Testis (tissue), 3 donors: ENCODE measurements around the gene AKAP6. TPM values are rescaled to one million over a fixed set of nuclear protein-coding genes. Genes with fewer than 3 reads are reported as not detected.
A peak's percentile ranks its signal among the peaks of the same experiment; 100 is the strongest.
"Not testable (repeated sequence)": the region's sequence is repeated elsewhere in the genome, so short reads cannot be mapped to it uniquely, and the experiment has no call there.

Experiments used
- DNase-seq: peaks from one replicate; pipeline ENCODE4 v3.0.0-alpha.2; 2019
- H3K27ac ChIP-seq, 2 donors: fragments of 200-600 bp; sonication (generic); one replicate each; pipeline ENCODE4 v1.5.1; 2019
- H3K27me3 ChIP-seq: fragments of 200-600 bp; sonication (generic); one replicate; pipeline ENCODE4 v1.5.1; 2019
- H3K36me3 ChIP-seq: fragments of 200-600 bp; sonication (generic); one replicate; pipeline ENCODE4 v1.5.1; 2017; ENCODE audit warnings: low read depth; ENCODE audit errors: missing control alignments
- H3K4me1 ChIP-seq: fragments of 200-600 bp; sonication (generic); one replicate; pipeline ENCODE4 v1.5.1; 2019
- H3K4me3 ChIP-seq, 2 donors: fragments of 200-600 bp; sonication (generic); one replicate each; pipeline ENCODE4 v1.5.1; 2017 to 2019
- H3K9me3 ChIP-seq: fragments of 200-600 bp; sonication (generic); one replicate; pipeline ENCODE4 v1.5.1; 2017
- POLR2A ChIP-seq: fragments of 450-650 bp; IDR thresholded peaks from one replicate; pipeline ENCODE4 v1.6.1; 2017; ENCODE audit warnings: antibody characterized with exemption, mild to moderate bottlenecking, moderate library complexity
- WGBS, 2 donors: methylation state at CpG; one replicate each; pipeline ENCODE4 v1.1.5; 2018; 5-methylcytosine and 5-hydroxymethylcytosine counted together
- intact Hi-C: fragments of 100-400 bp; cut with DNase I; formaldehyde crosslinking; loops from one replicate; pipeline ENCODE4 v1.15.1; 2023; ENCODE audit warnings: low total_unique reads
- polyA plus RNA-seq: library from polyadenylated mRNA; stranded (reverse); fragments of 350-450 nt; fragmentation: Illumina TruSeq; extraction: RNeasy Lipid Tissue Mini Kit (QIAGEN cat#74804); gene quantifications from one replicate; pipeline ENCODE4 v1.2.3, GENCODE V29; 2014; ENCODE audit warnings: low read depth, low replicate concordance; ENCODE audit not compliant: insufficient read depth
- total RNA-seq, 2 donors: library from RNA; depleted of rRNA; stranded (reverse); fragments of >200 nt; gene quantifications; one replicate each; pipeline ENCODE4 v1.2.3, GENCODE V29; 2016
- TF ChIP-seq, protein P1 (sequence below), 3 experiments: fragments of 450-650 bp in 2 of 3; fragments of 200-600 bp in 1 of 3; sonication (generic) in 1 of 3; IDR thresholded peaks; one replicate each; pipeline ENCODE4 v1.5.1; 2016 to 2019; ENCODE audit warnings: antibody characterized with exemption in 3 of 3, mild to moderate bottlenecking in 2 of 3, moderate library complexity in 1 of 3

AKAP6 gene
- total and polyA plus RNA-seq, 3 donors from 2014 or later = 26.6 to 30.9 (median 30.9) TPM

DNA sequence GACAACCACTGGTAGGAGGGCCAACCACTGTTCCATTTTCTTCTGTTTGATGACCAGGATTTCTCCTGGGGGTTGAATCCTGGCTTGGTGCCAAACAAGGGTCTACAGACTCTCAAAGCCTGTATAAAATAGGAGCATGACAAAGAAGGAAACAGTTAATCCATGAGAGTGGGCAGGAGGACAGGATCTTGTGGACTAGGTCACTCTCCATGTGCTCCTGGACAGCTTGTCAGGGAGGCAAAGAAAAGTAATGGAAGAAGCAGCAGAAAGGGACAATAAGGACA lies 243.7 kb downstream of the AKAP6 start:
- no peak for DNase-seq
- intact Hi-C loops = no loop called here

DNA sequence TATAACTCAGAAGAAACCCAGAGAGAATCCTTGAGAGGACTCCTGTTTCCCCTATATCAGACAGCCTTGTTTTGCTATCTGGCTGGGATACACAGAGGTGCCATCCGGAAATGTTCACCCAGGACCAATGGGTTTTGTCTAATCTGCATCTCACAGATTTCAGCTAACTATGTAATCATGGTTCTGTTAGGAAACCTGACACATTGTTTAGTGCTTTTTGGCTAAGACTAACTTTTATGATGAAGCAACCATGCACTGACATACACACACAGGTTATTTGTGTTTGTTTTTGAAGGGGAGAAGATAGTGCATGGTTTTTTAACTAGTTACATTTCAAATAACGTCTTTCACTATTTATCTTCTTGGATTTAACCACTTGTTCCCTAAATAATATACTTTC lies 245.2 kb downstream of the AKAP6 start:
- Histone ChIP-seq H3K36me3 (no peaks in the 10 kb centered on the region), H3K27me3 (no peaks in the 10 kb centered on the region), H3K9me3 (no peaks in the 10 kb centered on the region), H3K27ac (no peak overlapping the region), H3K4me3 (no peak overlapping the region), H3K4me1 (no peaks in the 10 kb centered on the region)
- no peak for DNase-seq
- TF ChIP-seq, protein P1, sequence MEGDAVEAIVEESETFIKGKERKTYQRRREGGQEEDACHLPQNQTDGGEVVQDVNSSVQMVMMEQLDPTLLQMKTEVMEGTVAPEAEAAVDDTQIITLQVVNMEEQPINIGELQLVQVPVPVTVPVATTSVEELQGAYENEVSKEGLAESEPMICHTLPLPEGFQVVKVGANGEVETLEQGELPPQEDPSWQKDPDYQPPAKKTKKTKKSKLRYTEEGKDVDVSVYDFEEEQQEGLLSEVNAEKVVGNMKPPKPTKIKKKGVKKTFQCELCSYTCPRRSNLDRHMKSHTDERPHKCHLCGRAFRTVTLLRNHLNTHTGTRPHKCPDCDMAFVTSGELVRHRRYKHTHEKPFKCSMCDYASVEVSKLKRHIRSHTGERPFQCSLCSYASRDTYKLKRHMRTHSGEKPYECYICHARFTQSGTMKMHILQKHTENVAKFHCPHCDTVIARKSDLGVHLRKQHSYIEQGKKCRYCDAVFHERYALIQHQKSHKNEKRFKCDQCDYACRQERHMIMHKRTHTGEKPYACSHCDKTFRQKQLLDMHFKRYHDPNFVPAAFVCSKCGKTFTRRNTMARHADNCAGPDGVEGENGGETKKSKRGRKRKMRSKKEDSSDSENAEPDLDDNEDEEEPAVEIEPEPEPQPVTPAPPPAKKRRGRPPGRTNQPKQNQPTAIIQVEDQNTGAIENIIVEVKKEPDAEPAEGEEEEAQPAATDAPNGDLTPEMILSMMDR (IDR thresholded peaks at IDR 0.05) = no peak
- TF ChIP-seq POLR2A = no peak
- WGBS, 2 donors = 54 to 78% methylated on average over 2 of the region's 2 CpGs
- intact Hi-C loops = no loop called here

More for the DNA sequence above, 243.7 kb downstream of the AKAP6 start:
- Histone ChIP-seq H3K27me3 (no peaks in the 10 kb centered on the region), H3K36me3 (no peaks in the 10 kb centered on the region), H3K9me3 (no peaks in the 10 kb centered on the region), H3K4me1 (no peaks in the 10 kb centered on the region), H3K27ac (no peak overlapping the region), H3K4me3 (no peak overlapping the region)
- TF ChIP-seq POLR2A = no peak
- TF ChIP-seq, protein P1 (IDR thresholded peaks at IDR 0.05) = no peak

DNA sequence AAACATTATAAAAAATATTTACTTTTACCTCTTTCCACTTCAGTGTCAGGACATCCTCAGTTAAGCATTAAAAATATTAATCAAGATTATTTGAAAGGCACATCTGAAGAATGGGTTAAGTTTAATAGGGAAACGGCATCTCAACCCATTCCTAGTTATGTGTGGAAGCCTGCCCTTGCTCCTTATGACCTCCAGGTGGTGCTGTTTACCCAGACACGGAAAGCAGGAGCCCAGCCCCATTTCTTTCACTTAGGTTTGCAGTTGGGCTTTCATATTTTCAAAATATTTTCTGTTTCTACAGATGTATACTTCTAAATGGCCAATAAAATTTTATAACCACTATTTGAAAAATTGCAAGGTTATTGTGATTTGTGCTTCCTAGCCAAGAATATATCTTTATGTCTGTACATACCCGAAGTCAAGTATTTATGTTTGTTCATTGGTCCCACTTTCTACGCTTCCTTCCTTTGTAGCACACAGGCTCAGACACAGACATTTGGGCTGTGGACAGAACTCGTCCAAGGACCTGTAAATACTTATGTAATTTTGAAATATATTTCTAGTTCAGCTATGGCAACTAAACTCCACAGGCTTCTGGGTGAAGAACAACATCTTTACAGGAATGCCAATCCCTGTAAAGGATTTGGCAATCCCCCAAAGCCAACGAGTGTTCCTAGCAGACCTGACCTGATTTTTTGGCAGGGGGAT lies 247.1 kb downstream of the AKAP6 start:
- Histone ChIP-seq H3K4me1 (no peaks in the 10 kb centered on the region), H3K4me3 (no peak overlapping the region), H3K36me3 (no peaks in the 10 kb centered on the region), H3K27ac (no peak overlapping the region), H3K9me3 (no peaks in the 10 kb centered on the region), H3K27me3 (no peaks in the 10 kb centered on the region)
- peak; percentile 70 for DNase-seq
- intact Hi-C loops = no loop called here
- 15 to 17% methylated on average over 6 of the region's 6 CpGs for WGBS, 2 donors
- TF ChIP-seq, protein P1 (IDR thresholded peaks at IDR 0.05) = peak; percentile 85 to 94 (median 85)
- TF ChIP-seq POLR2A = no peak

DNA sequence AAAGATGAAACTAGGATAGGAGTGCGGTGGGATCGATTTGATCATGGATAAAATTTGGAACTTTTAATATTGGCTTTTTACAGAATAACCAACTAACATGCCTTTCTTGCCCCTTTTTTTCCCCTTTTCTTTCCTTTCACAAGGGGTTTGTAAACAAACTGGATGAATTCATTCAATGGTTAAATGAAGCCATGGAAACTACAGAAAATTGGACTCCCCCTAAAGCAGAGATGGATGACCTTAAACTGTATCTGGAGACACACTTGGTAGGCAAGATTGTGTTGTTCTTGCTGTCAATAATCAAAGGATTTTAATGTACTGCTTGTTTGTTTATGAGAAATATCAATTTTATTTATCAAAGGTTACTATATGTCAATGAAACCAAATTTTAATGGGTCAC lies 247.9 kb downstream of the AKAP6 start:
- no peak for TF ChIP-seq POLR2A
- TF ChIP-seq, protein P1 (IDR thresholded peaks at IDR 0.05) = no peak
- no peaks in the 10 kb centered on the region for H3K4me1 ChIP-seq
- no peaks in the 10 kb centered on the region for H3K9me3 ChIP-seq
- H3K27ac ChIP-seq = no peak overlapping the region
- no peak overlapping the region for H3K4me3 ChIP-seq
- no peaks in the 10 kb centered on the region for H3K27me3 ChIP-seq
- no peak for DNase-seq
- H3K36me3 ChIP-seq = no peaks in the 10 kb centered on the region
- intact Hi-C loops = no loop called here
- WGBS, 2 donors = 66 to 83% methylated on average over 2 of the region's 2 CpGs

DNA sequence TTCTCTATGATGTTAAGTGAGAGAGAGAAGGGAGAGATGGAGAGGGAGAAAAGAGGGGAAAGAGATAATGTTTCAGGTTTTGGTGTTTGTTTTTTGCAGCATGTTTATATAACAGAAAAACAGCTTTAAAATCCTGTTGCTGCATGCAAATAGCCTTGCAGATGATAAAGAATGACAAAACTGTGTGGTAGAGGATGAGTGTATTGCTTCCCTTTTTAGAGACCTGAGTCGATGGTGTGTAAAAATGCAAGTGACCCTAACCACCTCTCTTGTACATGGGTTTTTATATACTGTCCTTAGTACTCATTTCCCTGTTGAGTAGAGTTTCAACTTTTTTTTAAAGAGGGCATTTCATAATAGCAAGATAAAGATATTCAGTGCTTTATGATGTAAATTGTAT lies 249.1 kb downstream of the AKAP6 start:
- Histone ChIP-seq H3K4me3 (no peak overlapping the region), H3K27me3 (no peaks in the 10 kb centered on the region), H3K36me3 (no peaks in the 10 kb centered on the region), H3K9me3 (no peaks in the 10 kb centered on the region), H3K4me1 (no peaks in the 10 kb centered on the region), H3K27ac (no peak overlapping the region)
- 81 to 85% methylated on average over 1 of the region's 1 CpG for WGBS, 2 donors
- intact Hi-C loops = no loop called here
- TF ChIP-seq, protein P1 (IDR thresholded peaks at IDR 0.05) = no peak
- TF ChIP-seq POLR2A = no peak
- no peak for DNase-seq

DNA sequence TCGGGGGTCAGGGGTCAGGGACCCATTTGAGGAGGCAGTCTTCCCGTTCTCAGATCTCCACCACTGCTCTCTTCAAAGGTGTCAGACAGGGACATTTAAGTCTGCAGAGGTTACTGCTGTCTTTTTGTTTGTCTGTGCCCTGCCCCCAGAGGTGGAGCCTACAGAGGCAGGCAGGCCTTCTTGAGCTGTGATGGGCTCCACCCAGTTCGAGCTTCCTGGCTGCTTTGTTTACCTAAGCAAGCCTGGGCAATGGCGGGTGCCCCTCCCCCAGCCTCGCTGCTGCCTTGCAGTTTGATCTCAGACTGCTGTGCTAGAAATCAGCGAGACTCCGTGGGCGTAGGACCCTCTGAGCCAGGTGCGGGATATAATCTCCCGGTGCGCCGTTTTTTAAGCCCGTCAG lies 254.3 kb downstream of the AKAP6 start:
- DNase-seq, H3K4me1 ChIP-seq, intact Hi-C loops, H3K27ac ChIP-seq, H3K36me3 ChIP-seq, H3K9me3 ChIP-seq, H3K4me3 ChIP-seq, H3K27me3 ChIP-seq: not testable (repeated sequence)
- WGBS, 2 donors = 94 to 99% methylated on average over 9 to 13 of the region's 13 CpGs
